HuH-7.5 (cell line): ENCODE measurements around the gene STX11.
"Not testable (repeated sequence)": the region's sequence is repeated elsewhere in the genome, so short reads cannot be mapped to it uniquely, and the experiment has no call there.

Experiments
- DNase-seq: peaks from one replicate; pipeline ENCODE4 v3.0.0; 2011; ENCODE audit warnings: low spot score

The STX11 gene

DNA sequence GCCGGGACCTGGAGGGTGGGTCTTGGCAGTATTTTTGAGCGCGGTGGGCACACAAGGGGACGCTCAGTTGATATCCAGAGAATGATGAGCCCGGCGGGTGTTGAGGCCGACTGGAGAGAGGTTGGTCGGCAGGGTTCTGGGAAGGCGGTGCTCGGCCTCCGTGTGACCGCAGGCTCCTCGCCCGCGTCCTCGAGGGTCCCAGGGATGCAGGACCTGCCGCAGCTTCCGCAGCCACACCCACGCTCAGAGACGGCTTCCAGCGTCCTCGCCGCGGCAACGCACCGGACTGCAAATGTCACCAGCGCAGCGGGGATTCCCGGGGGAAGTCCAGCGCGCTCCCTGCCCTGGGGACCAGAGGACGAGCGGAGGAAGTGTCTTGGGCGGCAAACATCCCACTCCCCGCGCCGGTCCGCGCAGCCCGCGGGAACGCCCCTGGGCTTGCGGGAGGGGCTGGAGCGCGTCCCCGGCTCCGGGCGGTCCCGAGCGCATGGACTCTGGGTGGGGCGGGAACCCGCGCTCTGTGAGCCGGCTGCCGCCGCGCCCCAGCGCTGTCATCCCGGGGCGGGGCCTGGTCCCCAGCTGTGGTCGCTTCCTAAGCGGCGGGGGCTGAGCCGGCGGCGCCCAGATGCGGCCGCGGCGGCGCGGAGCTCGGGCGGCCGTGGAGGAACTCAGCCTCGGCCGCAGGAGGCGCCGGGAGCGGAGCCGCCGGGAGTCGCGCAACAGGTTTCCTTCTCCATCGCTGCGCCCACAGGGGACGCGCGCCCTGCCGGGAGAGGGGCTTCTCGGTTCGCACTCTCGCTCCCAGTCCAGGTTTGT lies at the start of gene STX11:
Gene STX11 (plus strand): TSS at position 624 of the 816 bp plus-strand sequence. CDS start 36,111 bp downstream, outside the sequence.
- DNase-seq, result peak; percentile 47

DNA sequence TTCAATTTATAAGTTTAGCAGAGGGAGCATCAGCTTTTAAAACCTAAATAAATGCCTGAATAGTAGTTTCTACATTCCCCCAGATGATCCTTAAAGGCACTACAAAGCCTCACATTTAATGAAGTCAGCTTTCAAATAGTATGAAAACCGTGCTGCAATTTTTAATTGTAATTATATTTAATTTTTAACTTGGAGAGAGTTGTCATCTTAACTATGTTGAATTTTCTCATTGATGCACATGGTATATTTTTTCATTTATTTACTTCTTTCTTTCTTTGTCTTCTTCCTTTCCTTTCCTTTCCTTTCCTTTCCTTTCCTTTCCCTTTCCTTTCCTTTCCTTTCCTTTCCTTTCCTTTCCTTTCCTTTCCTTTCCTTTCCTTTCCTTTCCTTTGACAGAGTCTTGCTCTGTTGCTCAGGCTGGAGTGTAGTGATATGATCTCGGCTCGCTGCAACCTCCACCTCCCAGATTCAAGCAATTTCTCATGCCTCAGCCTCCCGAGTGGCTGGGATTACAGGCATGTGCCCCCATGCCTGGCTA lies 47.2 kb upstream of the STX11 start:
- DNase-seq, result no peak

DNA sequence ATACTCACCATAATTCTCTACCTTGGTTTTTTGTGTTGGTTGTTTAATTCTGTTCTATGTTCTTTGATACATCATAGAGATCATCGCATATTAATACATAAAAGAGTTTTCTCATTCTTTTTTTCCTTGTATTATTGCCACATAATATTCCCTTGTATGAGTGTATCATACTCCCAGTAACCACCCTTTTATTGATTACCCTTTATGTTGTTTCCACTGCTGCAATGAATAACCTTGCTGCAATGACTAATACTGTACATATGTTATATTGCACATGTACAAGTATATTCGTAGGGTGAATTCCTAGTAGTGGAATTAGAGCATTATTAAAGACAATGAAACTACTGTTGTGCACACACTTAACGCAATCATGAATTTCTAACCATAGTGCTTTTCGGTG lies 45.8 kb upstream of the STX11 start:
- no peak for DNase-seq

DNA sequence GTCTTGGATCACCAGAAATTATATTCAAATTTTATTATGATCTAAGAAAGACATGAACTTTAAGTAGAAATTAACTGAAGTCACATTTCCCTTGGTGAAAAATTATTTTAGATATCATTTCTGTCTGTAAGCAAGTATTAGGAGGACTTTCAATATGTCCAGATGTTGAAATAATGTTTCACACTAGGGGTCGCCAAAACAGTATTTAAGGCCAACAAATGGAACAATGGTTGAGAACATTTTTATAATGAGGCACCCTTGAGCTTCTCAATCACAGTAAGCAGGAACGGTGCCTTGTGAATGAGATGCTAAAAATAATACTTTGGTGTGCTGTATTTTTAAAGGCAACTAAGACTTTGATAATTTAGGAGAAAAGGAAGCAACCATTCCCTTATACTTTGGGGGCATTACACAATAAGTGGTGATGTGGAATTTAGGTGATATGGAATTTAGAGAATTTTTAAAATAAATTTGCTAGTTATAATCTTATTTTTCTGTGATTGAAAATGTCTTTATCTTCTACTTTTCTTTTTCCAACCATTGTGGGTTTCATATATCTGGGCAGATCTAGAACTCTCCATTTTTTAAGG lies 45.3 kb upstream of the STX11 start:
- DNase-seq, result peak; percentile 32

DNA sequence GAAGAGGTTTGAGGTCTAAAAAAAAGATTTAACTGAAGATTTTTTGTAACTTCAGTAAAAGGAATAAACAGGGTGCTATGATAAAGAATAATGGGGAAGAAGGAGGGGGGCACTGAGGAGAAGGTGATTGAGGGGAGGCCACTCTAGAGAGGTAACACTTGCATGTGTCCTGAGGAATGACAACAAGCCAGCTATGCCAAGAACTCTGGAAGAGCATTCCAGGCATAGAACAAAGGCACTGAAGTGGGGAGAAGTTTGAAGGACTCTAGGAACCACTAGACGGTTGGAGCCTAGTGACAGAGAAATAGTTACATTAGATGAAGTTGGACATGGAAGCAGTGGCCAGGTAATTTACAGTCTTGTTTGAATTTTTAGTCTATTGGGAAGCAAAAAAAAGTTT lies 44.1 kb upstream of the STX11 start:
- no peak for DNase-seq

DNA sequence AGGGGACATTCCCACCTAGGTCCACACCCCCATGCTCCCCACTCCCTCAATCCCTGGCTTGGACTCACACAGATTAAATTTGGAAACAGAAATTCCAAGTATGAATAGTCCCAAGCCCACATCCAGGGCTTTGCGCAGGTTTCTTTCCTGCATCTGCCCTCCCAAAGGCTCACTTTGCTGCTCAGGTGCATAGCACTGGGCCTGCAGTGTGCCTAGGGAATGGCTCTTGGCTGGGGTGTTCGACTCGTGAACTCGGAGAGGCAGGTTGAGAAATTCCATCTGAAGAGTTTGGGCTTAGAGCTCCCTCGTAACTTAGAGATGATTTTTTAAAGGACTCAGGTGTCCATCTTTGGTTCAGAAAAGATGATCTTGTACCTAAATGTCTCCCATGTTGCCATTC lies 40.1 kb upstream of the STX11 start:
- no peak for DNase-seq

DNA sequence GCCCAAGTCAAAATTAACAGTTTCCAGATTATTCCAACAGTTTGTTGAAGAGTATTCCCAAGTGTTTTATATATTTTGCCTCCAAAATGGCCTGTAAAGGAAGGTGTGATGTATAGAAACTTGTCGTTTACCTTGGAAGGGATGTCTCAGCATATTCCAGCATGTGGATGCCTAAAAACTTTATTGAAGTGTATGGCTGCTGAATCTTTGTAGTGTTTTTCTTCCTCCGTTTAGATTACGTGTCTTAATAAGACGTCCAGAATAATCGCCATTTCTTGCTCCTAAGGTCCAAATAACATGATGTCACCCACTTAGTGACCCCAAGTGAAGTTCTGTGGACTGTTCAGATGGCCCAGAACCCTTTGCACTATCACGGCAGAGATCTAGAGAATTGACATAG lies 37.0 kb upstream of the STX11 start:
- DNase-seq, result no peak

DNA sequence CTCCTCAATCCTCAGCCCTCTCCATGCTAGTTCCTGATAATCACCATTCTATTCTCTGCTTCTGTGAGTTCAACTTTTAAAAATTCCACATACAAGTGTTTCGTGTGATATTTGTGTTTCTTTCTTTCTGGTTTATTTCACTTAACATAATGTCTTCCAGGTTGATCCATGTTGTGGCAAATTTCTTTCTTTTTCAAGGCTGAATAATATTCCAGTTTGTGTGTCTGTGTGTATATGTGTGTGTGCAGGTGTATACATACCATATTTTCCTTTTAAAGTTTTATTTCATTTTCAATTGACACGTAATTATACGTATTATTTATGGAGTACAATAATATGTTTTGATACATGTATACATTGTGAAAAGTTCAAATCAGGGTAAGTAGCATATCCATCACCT lies 35.1 kb upstream of the STX11 start:
- DNase-seq, result no peak

DNA sequence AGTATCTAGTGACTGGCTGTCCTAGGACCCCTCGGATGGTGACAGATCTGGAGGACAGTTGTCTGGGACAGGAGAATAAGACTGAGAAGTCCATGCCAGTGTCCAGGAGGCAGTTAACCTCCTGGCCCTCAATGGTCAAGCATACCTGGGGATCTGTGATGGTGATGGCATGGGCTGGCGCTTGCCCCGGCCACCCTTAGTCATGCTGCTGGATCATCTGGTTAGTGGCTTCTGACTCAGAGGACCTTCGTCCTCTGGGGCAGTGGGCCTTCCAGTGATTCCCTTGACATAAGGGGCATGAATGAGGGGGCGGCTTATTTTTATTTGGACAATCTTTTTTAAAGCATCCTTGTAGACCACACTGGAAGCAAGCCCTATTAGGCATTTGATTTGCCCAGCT lies 30.9 kb upstream of the STX11 start:
- DNase-seq, result no peak

DNA sequence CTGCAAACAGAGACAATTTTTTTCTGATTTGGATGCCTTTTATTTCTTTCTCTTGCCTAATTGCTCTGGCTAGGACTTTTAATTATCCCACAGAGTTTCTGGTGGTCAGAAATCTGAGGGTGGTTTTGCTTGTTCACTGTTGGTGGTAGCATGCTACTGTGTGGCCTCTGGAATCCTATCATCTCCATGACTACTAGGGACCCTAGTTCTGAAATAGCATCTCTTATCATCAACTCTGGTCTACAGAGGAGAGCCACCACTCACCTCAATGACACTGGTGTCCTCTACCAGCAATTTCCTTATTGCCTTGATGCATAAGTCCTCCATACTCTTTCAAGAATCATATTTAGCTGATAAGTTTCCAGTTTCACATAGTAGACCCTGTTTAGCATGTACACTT lies 27.5 kb upstream of the STX11 start:
- no peak for DNase-seq

DNA sequence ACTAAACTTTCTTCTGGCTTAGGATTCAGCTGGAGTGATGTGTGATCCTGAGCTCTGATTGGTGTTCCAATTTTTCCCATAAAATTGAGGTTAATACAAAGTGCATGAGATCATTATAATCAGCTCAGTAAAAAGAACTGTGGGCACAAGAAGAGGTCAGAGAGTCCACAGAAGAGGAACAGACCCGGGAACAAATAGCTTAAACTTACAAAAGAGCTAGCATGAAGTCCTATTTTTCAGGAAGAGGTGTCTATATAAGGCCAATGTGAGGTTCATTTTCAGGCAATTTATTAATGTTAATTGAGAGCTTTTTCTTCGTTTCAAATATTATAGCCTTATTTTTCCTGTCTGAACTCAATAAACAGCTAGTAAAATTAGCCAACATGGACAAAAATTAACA lies 26.9 kb upstream of the STX11 start:
- DNase-seq, result no peak

DNA sequence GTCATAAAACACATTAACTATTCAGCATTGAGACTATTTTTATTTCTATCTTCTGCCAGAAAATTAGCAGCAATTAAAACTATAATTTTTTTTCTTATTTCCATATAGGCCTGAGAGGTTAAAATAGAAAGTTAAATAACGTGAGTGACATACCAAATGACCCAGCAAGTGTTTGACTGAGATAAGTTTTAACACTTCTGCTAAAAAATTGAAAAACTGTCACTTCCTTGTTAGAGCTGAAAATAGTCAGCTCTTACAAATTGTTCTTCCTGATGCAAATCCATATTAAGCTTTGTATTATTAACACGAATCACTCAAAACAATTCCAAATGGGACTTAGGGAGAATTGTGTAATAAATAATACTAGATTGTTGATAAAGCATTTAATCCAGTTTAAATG lies 26.5 kb upstream of the STX11 start:
- DNase-seq, result no peak

DNA sequence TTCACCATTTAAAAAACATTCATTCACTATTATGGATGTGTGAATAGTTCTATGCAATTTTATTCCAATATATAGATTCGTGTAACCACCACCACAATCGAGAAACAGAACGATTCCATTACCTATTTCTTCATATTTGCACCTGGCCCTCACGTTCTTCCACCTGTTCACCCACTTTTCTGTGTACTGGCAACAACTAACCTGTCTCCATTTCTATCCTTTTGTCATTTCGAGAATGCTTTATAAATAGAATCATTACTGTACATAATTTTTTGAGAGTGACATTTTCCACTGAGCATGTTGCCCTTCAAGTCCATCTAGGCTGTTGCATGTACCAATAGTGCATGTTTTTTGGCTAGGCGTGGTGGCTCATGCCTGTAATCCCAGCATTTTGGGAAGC lies 23.2 kb upstream of the STX11 start:
- DNase-seq, result no peak

DNA sequence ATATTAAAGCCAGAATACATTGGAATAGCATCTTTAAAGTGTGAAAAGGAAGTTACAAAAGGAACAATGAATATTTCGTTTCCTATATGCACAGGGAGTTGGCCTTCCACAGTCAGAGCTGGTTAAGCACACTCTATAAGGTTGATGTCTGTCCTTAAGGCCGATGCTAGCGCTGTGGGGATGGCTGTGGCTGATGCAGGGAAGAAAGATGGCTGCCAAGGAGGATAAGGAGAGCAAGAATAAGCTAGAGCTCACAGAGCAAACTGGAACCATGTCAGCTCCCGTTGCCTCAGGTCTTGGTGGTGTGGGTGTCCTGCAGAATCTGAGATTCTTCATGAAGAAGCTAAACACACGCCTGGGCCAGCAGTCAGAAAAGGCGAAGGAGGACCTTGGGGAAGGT lies 20.8 kb upstream of the STX11 start:
- no peak for DNase-seq

DNA sequence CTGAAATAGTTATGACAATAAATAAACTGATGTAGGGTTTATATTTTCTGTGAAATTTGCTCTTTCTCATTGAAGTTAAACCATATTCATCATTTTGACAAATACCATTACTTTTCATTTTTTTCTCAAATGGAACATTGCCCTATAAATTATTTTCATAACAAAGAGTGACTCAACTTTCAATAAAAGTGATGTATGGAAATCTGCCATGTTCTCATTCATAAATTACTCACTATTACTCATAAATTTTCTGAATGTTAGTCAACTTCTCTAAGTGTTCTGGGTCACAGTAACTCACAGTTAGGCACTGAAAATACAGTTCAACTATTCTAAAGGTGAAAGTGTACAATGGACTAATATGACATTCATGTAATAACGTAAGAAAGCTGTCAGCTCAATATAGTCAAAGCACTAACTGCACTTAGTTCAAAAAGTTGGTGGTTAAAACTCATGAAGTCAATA lies 19.0 kb upstream of the STX11 start:
- no peak for DNase-seq

DNA sequence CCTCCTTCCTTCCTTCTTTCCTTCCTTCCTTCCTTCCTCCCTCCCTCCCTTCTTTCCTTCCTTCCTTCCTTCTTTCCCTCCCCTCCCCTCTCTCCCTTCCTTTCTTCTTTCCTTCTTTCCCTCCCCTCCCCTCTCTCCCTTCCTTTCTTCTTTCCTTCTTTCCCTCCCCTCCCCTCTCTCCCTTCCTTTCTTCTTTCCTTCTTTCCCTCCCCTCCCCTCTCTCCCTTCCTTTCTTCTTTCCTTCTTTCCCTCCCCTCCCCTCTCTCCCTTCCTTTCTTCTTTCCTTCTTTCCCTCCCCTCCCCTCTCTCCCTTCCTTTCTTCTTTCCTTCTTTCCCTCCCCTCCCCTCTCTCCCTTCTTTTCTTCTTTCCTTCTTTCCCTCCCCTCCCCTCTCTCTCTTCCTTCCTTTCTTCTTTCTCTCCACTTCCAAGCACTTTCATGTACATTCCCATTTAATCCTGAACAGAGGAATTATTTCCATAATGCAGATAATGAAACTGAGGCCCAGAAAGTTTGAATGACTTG lies 18.1 kb upstream of the STX11 start:
- not testable (repeated sequence) for DNase-seq

DNA sequence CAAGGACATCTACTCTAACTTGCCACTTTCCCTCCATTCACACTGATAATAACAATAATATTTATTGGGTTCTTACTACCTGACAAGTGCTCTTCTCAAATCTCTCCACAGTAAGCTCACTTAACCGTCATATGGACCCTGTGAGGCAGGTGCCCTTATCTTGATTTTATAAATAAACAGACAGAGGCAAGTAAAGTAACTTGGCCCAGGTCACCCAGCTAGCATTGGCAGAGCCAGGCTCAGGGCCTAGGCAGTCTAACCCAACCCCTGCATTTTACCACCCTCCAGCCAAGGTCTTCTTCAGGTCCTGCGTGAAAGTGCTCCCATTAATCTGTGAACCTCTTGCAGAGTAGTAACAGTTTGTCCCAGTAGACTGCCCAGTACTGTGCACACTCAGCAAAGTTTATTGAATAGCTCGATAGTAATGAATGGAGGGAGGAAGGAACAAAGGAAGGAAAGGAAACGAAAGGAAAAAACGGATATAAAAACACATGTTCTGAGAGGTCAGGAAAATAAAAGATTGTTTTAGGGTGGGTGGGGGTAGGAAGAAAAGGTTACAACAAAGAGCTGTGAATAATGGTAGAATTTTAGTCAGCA lies 17.0 kb upstream of the STX11 start:
- no peak for DNase-seq

DNA sequence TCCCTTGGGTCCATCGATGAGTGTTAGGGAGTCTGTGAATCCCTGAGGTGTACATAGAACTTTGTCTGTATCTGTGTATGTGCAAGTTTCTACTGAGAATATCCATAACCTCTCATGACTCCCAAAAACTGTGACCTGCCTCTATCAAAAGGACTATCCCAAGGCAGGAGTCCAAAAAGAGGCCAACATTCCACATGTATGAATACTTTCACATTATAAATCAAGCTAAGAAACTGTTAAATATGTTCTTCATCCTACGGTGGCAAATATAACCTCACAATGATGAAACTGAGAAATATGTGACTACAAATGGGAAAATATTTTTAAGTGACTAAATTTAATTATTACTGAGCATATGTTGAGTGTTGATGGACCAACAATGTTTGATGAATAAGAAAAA lies 16.1 kb upstream of the STX11 start:
- DNase-seq, result no peak

DNA sequence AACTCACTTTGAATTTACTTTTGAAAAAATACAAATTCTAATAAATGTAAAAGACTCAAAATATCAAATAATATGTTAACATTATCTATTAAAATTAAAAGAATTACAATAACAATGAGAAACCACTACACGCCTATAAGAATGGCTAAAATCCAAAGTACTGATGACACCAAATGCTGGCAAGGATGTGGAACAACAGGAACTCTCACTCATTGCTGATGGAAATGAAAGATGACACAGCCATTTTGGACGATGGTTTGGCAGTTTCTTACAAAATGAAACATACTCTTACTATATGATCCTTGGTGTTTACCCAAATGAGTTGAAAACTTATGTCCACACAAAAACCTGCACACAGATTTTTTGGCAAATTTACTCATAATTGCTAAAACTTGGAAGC lies 15.6 kb upstream of the STX11 start:
- no peak for DNase-seq

DNA sequence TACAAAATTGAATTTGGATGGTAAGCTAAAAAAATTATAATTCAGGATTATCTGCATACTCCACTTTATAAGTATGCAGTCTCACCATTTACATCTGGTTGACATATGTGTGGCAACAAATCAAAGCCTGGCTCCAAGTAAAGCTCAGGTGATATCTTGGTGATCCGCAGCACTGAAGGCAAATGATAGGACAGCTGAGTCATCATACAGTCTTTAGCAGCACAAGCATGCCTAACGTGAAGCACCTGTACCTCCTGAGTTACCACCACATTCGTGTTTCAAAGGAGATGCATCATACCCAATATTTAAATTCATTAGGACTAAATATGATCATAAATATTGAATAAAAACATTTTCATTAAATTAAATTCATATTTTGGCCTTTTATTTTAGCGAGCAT lies 11.8 kb upstream of the STX11 start:
- no peak for DNase-seq

DNA sequence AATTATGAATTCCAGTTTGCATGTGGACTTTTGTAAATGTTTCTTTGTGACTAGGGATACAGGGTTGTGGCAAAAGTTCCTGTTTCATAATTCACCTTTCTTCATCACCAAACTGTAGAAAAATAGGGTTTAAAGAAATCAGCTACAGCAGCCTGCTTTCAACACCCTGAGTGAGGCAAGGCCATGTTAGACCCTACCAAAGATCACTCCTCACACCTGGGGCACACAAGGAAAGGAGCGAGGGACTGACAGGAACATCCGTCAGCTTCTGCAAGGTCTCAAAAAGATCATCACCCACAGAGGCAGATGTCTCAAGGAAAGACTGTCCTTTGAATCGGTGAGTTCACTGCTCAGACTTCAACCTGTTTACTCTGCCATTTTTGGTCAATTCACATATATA lies 10.5 kb upstream of the STX11 start:
- DNase-seq, result no peak

DNA sequence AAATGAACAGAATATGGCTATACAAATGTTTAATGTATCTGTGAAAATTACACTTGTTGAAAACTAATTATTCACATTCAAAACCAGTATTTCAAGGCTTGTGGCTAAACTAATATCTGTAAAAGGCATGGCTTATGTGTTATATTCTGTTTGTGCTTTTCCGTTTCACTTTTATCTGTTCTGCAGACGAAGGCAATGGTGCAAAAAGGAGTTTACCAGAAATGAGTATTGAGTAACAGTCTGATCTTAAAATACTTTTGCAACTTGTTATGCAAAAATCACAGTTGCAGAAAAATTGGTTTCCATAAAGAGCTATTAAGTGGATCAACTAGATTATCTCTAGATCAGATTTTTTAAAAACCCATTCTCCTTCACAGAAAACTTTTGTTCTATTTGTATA lies 9.4 kb upstream of the STX11 start:
- DNase-seq, result no peak

DNA sequence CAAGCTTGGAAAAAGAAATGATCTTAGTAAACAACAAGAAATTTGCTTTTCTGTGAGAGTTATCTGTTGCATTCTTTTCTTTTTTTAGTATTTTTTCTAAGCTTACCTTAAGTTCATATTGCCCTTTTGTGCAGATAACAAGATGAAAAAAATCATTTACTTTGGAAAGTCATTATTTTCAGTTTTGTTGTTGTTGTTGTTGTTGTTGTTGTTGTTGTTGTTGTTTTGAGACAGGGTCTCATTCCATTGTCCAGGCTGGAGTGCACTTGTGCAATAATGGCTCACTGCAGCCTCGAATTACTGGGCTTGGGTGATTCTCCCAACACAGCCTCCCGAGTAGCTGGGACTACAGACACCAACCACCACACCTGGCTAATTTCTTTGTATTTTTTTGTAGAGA lies 8.8 kb upstream of the STX11 start:
- no peak for DNase-seq
